ENCODE measurements around the gene MYH2. TPM values are rescaled to one million over a fixed set of nuclear protein-coding genes. Genes with fewer than 3 reads are reported as not detected.

Gene MYH2
- total RNA-seq, 3 donors from 2014 or later, result 0.16 TPM; not detected in 2

- Histone ChIP-seq H3K27me3 (no peaks in the 10 kb centered on the region), H3K36me3 (no peaks in the 10 kb centered on the region), H3K9me3 (no peaks in the 10 kb centered on the region), H3K27ac (no peak overlapping the region), H3K4me3 (no peak overlapping the region), H3K4me1 (no peaks in the 10 kb centered on the region)
- DNase-seq (ENCODE audit: low spot score in 2 of 2), result no peak
- intact Hi-C loops (cut with DNase I; ENCODE audit: low total_unique reads), result no loop called here
- TF ChIP-seq CTCF (IDR thresholded peaks at IDR 0.05), result no peak
- no peak for TF ChIP-seq POLR2AphosphoS5 (IDR thresholded peaks at IDR 0.05)
- no peak for TF ChIP-seq POLR2A (IDR thresholded peaks at IDR 0.05)
Measured at GRCh38 chr17:10579270-10579669, 29.8 kb upstream of the MYH2 start.

- TF ChIP-seq CTCF (IDR thresholded peaks at IDR 0.05), result no peak
- no peak for TF ChIP-seq POLR2A (IDR thresholded peaks at IDR 0.05)
- no peak for TF ChIP-seq POLR2AphosphoS5 (IDR thresholded peaks at IDR 0.05)
- Histone ChIP-seq H3K27ac (no peak overlapping the region), H3K4me1 (no peaks in the 10 kb centered on the region), H3K27me3 (no peaks in the 10 kb centered on the region), H3K9me3 (no peaks in the 10 kb centered on the region), H3K36me3 (no peaks in the 10 kb centered on the region), H3K4me3 (no peak overlapping the region)
- DNase-seq (ENCODE audit: low spot score in 2 of 2), result no peak
- intact Hi-C loops (cut with DNase I; ENCODE audit: low total_unique reads), result no loop called here
Measured at GRCh38 chr17:10574324-10574723, 24.9 kb upstream of the MYH2 start.

- no peak for DNase-seq (ENCODE audit: low spot score in 2 of 2)
- Histone ChIP-seq H3K4me3 (no peak overlapping the region), H3K36me3 (no peaks in the 10 kb centered on the region), H3K9me3 (no peaks in the 10 kb centered on the region), H3K27me3 (no peaks in the 10 kb centered on the region), H3K4me1 (no peaks in the 10 kb centered on the region), H3K27ac (no peak overlapping the region)
- intact Hi-C loops (cut with DNase I; ENCODE audit: low total_unique reads), result no loop called here
- TF ChIP-seq POLR2A (IDR thresholded peaks at IDR 0.05), result no peak
- TF ChIP-seq POLR2AphosphoS5 (IDR thresholded peaks at IDR 0.05), result no peak
- TF ChIP-seq CTCF (IDR thresholded peaks at IDR 0.05), result no peak
Measured at GRCh38 chr17:10563991-10564660, 14.7 kb upstream of the MYH2 start.

- Histone ChIP-seq H3K36me3 (no peaks in the 10 kb centered on the region), H3K27ac (no peak overlapping the region), H3K9me3 (no peaks in the 10 kb centered on the region), H3K4me3 (no peak overlapping the region), H3K4me1 (peaks cover 0 to 5% of the 10 kb centered on the region in 2 donors), H3K27me3 (no peaks in the 10 kb centered on the region)
- intact Hi-C loops (cut with DNase I; ENCODE audit: low total_unique reads), result no loop called here
- DNase-seq (ENCODE audit: low spot score in 2 of 2), result no peak
- TF ChIP-seq CTCF (IDR thresholded peaks at IDR 0.05), result no peak
- no peak for TF ChIP-seq POLR2AphosphoS5 (IDR thresholded peaks at IDR 0.05)
- no peak for TF ChIP-seq POLR2A (IDR thresholded peaks at IDR 0.05)
Measured at GRCh38 chr17:10558049-10558448, 8.6 kb upstream of the MYH2 start.

GRCh38 chr17:10557422-10557821 is 8.0 kb upstream of the MYH2 start:
- Histone ChIP-seq H3K36me3 (no peaks in the 10 kb centered on the region), H3K27me3 (no peaks in the 10 kb centered on the region), H3K9me3 (no peaks in the 10 kb centered on the region), H3K4me3 (no peak overlapping the region), H3K4me1 (peaks cover 0 to 5% of the 10 kb centered on the region in 2 donors), H3K27ac (no peak overlapping the region)
- intact Hi-C loops (cut with DNase I; ENCODE audit: low total_unique reads), result no loop called here
- DNase-seq (ENCODE audit: low spot score in 2 of 2), result no peak
- TF ChIP-seq POLR2AphosphoS5 (IDR thresholded peaks at IDR 0.05) (no peak), POLR2A (IDR thresholded peaks at IDR 0.05) (no peak), CTCF (IDR thresholded peaks at IDR 0.05) (no peak)

Data from breast epithelium (tissue), 4 donors.